Upper lobe of left lung (tissue), 6 donors: Measurements from ENCODE around the gene PRLR. TPM values are rescaled to one million over a fixed set of nuclear protein-coding genes. Genes with fewer than 3 reads are reported as not detected.

Source experiments
- ATAC-seq, 2 donors: fragments of 200-7000 bp; cut with Tn5 transposase; one replicate each; pipeline ENCODE4 v1.9.1; 2022; ENCODE audit warnings: mild to moderate bottlenecking in 2 of 2, moderate library complexity in 2 of 2; ENCODE audit not compliant: low FRiP score in 2 of 2
- DNase-seq, 2 donors: peaks; one replicate each; pipeline ENCODE4 v3.0.0-alpha.2; 2019 to 2020
- H3K27ac ChIP-seq, 4 donors: fragments of 200-600 bp; sonication (generic); one replicate each; pipeline ENCODE4 v1.5.1; 2016 to 2019
- H3K27me3 ChIP-seq, 4 donors: fragments of 200-600 bp; sonication (generic); one replicate each; pipeline ENCODE4 v1.5.1; 2017 to 2019
- H3K36me3 ChIP-seq, 4 donors: fragments of 200-600 bp; sonication (generic); one replicate each; pipeline ENCODE4 v1.5.1; 2016 to 2019
- H3K4me1 ChIP-seq, 4 donors: fragments of 200-600 bp; sonication (generic); one replicate each; pipeline ENCODE4 v1.5.1; 2018 to 2019
- H3K4me3 ChIP-seq, 4 donors: fragments of 200-600 bp; sonication (generic); one replicate each; pipeline ENCODE4 v1.5.1; 2017 to 2019; ENCODE audit warnings: mild to moderate bottlenecking in 2 of 4, moderate library complexity in 1 of 4
- H3K9me3 ChIP-seq, 4 donors: fragments of 200-600 bp; sonication (generic); one replicate each; pipeline ENCODE4 v1.5.1; 2018 to 2019
- CTCF ChIP-seq, 6 experiments: fragments of 450-650 bp in 4 of 6; fragments of 200-600 bp in 2 of 6; sonication (generic) in 2 of 6; IDR thresholded peaks; one replicate each; pipeline ENCODE4 v1.5.1; 2016 to 2019; ENCODE audit warnings: antibody characterized with exemption in 6 of 6
- EP300 ChIP-seq, 4 donors: sonication (generic); formaldehyde crosslinking; IDR thresholded peaks; one replicate each; pipeline ENCODE4 v1.5.1; 2017; ENCODE audit warnings: antibody characterized with exemption in 4 of 4, control low read depth in 2 of 4
- POLR2A ChIP-seq, 4 donors: fragments of 450-650 bp; IDR thresholded peaks; one replicate each; pipeline ENCODE4 v1.5.1; 2016 to 2017; ENCODE audit warnings: antibody characterized with exemption in 4 of 4, mild to moderate bottlenecking in 2 of 4
- POLR2AphosphoS5 ChIP-seq, 2 donors: sonication (generic); formaldehyde crosslinking; IDR thresholded peaks; one replicate each; pipeline ENCODE4 v1.5.1; 2017; ENCODE audit warnings: antibody characterized with exemption in 2 of 2
- WGBS, 2 donors: methylation state at CpG; one replicate each; pipeline ENCODE4 v1.1.5; 2017 to 2018; 5-methylcytosine and 5-hydroxymethylcytosine counted together
- total RNA-seq, 6 donors: library from RNA; depleted of rRNA in 4 of 6; stranded (reverse); fragments of >200 nt in 4 of 6; gene quantifications; one replicate each; pipeline versions ENCODE4 v1.1.0 to v1.2.1, GENCODE V29; 2016 to 2021
- donor health status: DM: no; HTN: no; CAD: no; lungs with moderate emphysema.
- donor health status: DM: no; HTN: yes; CAD: no; lungs with severe emphysema.

PRLR gene
- total RNA-seq, 6 donors from 2014 or later: 0.49 to 3.6 (median 1.8) TPM; not detected in 1

GRCh38 chr5:35087991-35088390 is 142.3 kb downstream of the PRLR start:
- TF ChIP-seq POLR2AphosphoS5 (IDR thresholded peaks at IDR 0.05): no peak
- no peak for TF ChIP-seq EP300 (IDR thresholded peaks at IDR 0.05)
- TF ChIP-seq CTCF (IDR thresholded peaks at IDR 0.05): no peak
- no peak for TF ChIP-seq POLR2A (IDR thresholded peaks at IDR 0.05)
- Histone ChIP-seq H3K9me3 (no peaks in the 10 kb centered on the region), H3K4me3 (no peak overlapping the region), H3K4me1 (no peaks in the 10 kb centered on the region), H3K27me3 (no peaks in the 10 kb centered on the region), H3K27ac (no peak overlapping the region), H3K36me3 (no peaks in the 10 kb centered on the region)
- no peak for DNase-seq
- ATAC-seq: no peak
- 72 to 88% methylated on average over 3 of the region's 3 CpGs for WGBS, 2 donors

GRCh38 chr5:35083150-35083549 is 147.1 kb downstream of the PRLR start:
- no peak for ATAC-seq

GRCh38 chr5:35082530-35082929 is 147.8 kb downstream of the PRLR start:
- Histone ChIP-seq H3K36me3 (no peaks in the 10 kb centered on the region), H3K9me3 (no peaks in the 10 kb centered on the region), H3K4me1 (no peaks in the 10 kb centered on the region), H3K27ac (no peak overlapping the region), H3K27me3 (no peaks in the 10 kb centered on the region), H3K4me3 (no peak overlapping the region)
- 88 to 93% methylated on average over 3 of the region's 3 CpGs for WGBS, 2 donors
- ATAC-seq (no peak), DNase-seq (no peak)
- TF ChIP-seq POLR2A (IDR thresholded peaks at IDR 0.05) (no peak), POLR2AphosphoS5 (IDR thresholded peaks at IDR 0.05) (no peak), CTCF (IDR thresholded peaks at IDR 0.05) (no peak), EP300 (IDR thresholded peaks at IDR 0.05) (no peak)

More at GRCh38 chr5:35083150-35083549, 147.1 kb downstream of the PRLR start:
- Histone ChIP-seq H3K27me3 (no peaks in the 10 kb centered on the region), H3K27ac (no peak overlapping the region), H3K9me3 (no peaks in the 10 kb centered on the region), H3K4me3 (no peak overlapping the region), H3K4me1 (no peaks in the 10 kb centered on the region), H3K36me3 (no peaks in the 10 kb centered on the region)
- DNase-seq: no peak
- WGBS, 2 donors: 85 to 93% methylated on average over 3 of the region's 3 CpGs
- TF ChIP-seq CTCF (IDR thresholded peaks at IDR 0.05) (no peak), POLR2AphosphoS5 (IDR thresholded peaks at IDR 0.05) (no peak), POLR2A (IDR thresholded peaks at IDR 0.05) (no peak), EP300 (IDR thresholded peaks at IDR 0.05) (no peak)

DNA sequence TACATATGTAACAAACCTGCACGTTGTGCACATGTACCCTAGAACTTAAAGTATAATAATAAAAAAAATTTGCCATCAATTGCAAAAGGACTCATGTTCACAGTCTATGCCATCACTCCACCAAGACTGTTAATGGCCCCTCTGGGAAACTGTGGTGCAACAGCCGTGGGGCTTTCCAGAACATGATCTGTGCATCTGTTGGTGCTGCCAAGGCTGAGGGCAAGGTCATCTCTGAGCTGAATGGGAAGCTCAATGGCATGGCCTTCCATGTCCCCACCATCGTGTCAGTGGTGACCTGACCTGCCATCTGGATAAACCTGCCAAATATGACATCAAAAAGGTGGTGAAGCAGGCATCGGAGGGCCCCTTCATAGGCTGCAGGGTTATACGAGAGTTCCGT is 149.2 kb downstream of the PRLR start:
- ATAC-seq: no peak
- Histone ChIP-seq H3K27ac (no peak overlapping the region), H3K27me3 (no peaks in the 10 kb centered on the region), H3K4me3 (no peak overlapping the region), H3K36me3 (no peaks in the 10 kb centered on the region), H3K9me3 (no peaks in the 10 kb centered on the region), H3K4me1 (no peaks in the 10 kb centered on the region)
- no peak for DNase-seq
- no peak for TF ChIP-seq POLR2A (IDR thresholded peaks at IDR 0.05)
- TF ChIP-seq EP300 (IDR thresholded peaks at IDR 0.05): no peak
- no peak for TF ChIP-seq POLR2AphosphoS5 (IDR thresholded peaks at IDR 0.05)
- no peak for TF ChIP-seq CTCF (IDR thresholded peaks at IDR 0.05)
- 84 to 91% methylated on average over 6 of the region's 6 CpGs for WGBS, 2 donors

GRCh38 chr5:35073160-35073559 is 157.1 kb downstream of the PRLR start:
- Histone ChIP-seq H3K27ac (no peak overlapping the region), H3K36me3 (no peaks in the 10 kb centered on the region), H3K4me1 (no peaks in the 10 kb centered on the region), H3K27me3 (no peaks in the 10 kb centered on the region), H3K9me3 (no peaks in the 10 kb centered on the region), H3K4me3 (no peak overlapping the region)
- no peak for TF ChIP-seq POLR2A (IDR thresholded peaks at IDR 0.05)
- WGBS, 2 donors: 77 to 82% methylated on average over 4 of the region's 4 CpGs
- ATAC-seq (no peak), DNase-seq (no peak)
